HepG2 (cell line): ENCODE results near the gene SH3PXD2A. TPM values are rescaled to one million over a fixed set of nuclear protein-coding genes. Genes with fewer than 3 reads are reported as not detected.

Experiments used
- CCDC6 ChIP-seq: sonication (generic); formaldehyde crosslinking; IDR thresholded peaks from 2 replicates; pipeline ENCODE4 v1.8.1; 2022; ENCODE audit warnings: mild to moderate bottlenecking, missing genetic modification reagents, moderate library complexity
- EED ChIP-seq: sonication (generic); formaldehyde crosslinking; IDR thresholded peaks from 2 replicates; pipeline ENCODE4 v1.5.0; 2020; ENCODE audit warnings: mild to moderate bottlenecking, missing genetic modification reagents
- FOXM1 ChIP-seq: sonication (generic); formaldehyde crosslinking; IDR thresholded peaks from 2 replicates; pipeline ENCODE4 v1.5.0; 2020; ENCODE audit warnings: missing genetic modification reagents
- HDAC1 ChIP-seq: sonication (generic); formaldehyde crosslinking; IDR thresholded peaks from 2 replicates; pipeline ENCODE4 v1.5.1; 2020; ENCODE audit warnings: mild to moderate bottlenecking, missing genetic modification reagents
- KMT2B ChIP-seq: IDR thresholded peaks from 2 replicates; pipeline ENCODE4 v1.6.1; 2016; ENCODE audit warnings: missing genetic modification reagents, missing compliant biosample characterization
- MED8 ChIP-seq: sonication (generic); formaldehyde crosslinking; IDR thresholded peaks from 2 replicates; pipeline ENCODE4 v1.8.1; 2023; ENCODE audit warnings: mild to moderate bottlenecking, missing genetic modification reagents; ENCODE audit not compliant: insufficient replicate concordance
- MEIS1 ChIP-seq: sonication (generic); formaldehyde crosslinking; IDR thresholded peaks from 2 replicates; pipeline ENCODE4 v1.9.0; 2021; ENCODE audit warnings: mild to moderate bottlenecking, missing genetic modification reagents, moderate library complexity, borderline replicate concordance
- MYNN ChIP-seq: sonication (generic); formaldehyde crosslinking; IDR thresholded peaks from 2 replicates; pipeline ENCODE4 v1.4.0; 2020; ENCODE audit warnings: mild to moderate bottlenecking, low read depth, missing genetic modification reagents
- NR2F6 ChIP-seq, 2 experiments: IDR thresholded peaks; 2 replicates each; pipeline ENCODE4 v1.6.1; 2016; ENCODE audit warnings: antibody characterized with exemption in 1 of 2, mild to moderate bottlenecking in 1 of 2
- PITX1 ChIP-seq: sonication (generic); formaldehyde crosslinking; IDR thresholded peaks from 2 replicates; pipeline ENCODE4 v1.5.1; 2020; ENCODE audit warnings: mild to moderate bottlenecking, missing genetic modification reagents
- RCOR2 ChIP-seq: IDR thresholded peaks from 2 replicates; pipeline ENCODE4 v1.6.1; 2016; ENCODE audit warnings: missing biosample characterization, missing genetic modification reagents
- SP5 ChIP-seq: IDR thresholded peaks from 2 replicates; pipeline ENCODE4 v1.6.1; 2016; ENCODE audit warnings: low read depth, borderline replicate concordance
- ZNF18 ChIP-seq: sonication (generic); formaldehyde crosslinking; IDR thresholded peaks from 2 replicates; pipeline ENCODE4 v1.8.0; 2022; ENCODE audit warnings: mild to moderate bottlenecking, missing genetic modification reagents; ENCODE audit not compliant: insufficient replicate concordance
- ZNF207 ChIP-seq: fragments of 450-650 bp; IDR thresholded peaks from 2 replicates; pipeline ENCODE4 v1.6.1; 2016; ENCODE audit warnings: antibody characterized with exemption, borderline replicate concordance
- ZNF225 ChIP-seq: sonication (generic); formaldehyde crosslinking; IDR thresholded peaks from 2 replicates; pipeline ENCODE4 v1.4.0; 2020; ENCODE audit warnings: mild to moderate bottlenecking, missing genetic modification reagents
- ZNF230 ChIP-seq: sonication (generic); formaldehyde crosslinking; IDR thresholded peaks from 2 replicates; pipeline ENCODE4 v1.4.0; 2020; ENCODE audit warnings: mild to moderate bottlenecking, missing genetic modification reagents
- ZNF343 ChIP-seq: sonication (generic); formaldehyde crosslinking; IDR thresholded peaks from 2 replicates; pipeline ENCODE4 v1.4.0; 2020; ENCODE audit warnings: mild to moderate bottlenecking, missing genetic modification reagents
- polyA plus RNA-seq, 8 experiments: library from polyadenylated mRNA; depleted of rRNA in 3 of 8; stranded (reverse) in 7 of 8; unstranded in 1 of 8; fragments of >200 nt; fragmentation: Illumina TruSeq in 4 of 8; extraction: Trizol in 4 of 8; gene quantifications; 2 replicates each; pipeline versions ENCODE4 v1.2.1 to v1.2.3, GENCODE V29; 2011 to 2016; ENCODE audit warnings: low read depth in 4 of 8, missing spikeins in 1 of 8, mixed read lengths in 1 of 8; ENCODE audit not compliant: insufficient read depth in 1 of 8
- total RNA-seq, 5 experiments: library from RNA; depleted of rRNA; stranded (reverse); fragments of >200 nt; fragmentation: Illumina TruSeq; extraction: Trizol; gene quantifications; 2 replicates each; pipeline ENCODE4 v1.2.3, GENCODE V29; 2016; ENCODE audit warnings: low read depth in 1 of 5
- TF ChIP-seq, protein P1 (sequence below): sonication (generic); formaldehyde crosslinking; IDR thresholded peaks from 2 replicates; pipeline ENCODE4 v1.5.1; 2020; ENCODE audit warnings: missing genetic modification reagents, mild to moderate bottlenecking, borderline replicate concordance
- TF ChIP-seq, protein P2 (sequence below): sonication (generic); formaldehyde crosslinking; IDR thresholded peaks from 2 replicates; pipeline ENCODE4 v1.4.0; 2020; ENCODE audit warnings: missing genetic modification reagents, borderline replicate concordance
- TF ChIP-seq, protein P3 (sequence below): sonication (generic); formaldehyde crosslinking; IDR thresholded peaks from 2 replicates; pipeline ENCODE4 v1.5.1; 2020; ENCODE audit warnings: missing genetic modification reagents, mild to moderate bottlenecking, borderline replicate concordance

SH3PXD2A gene
- total and polyA plus RNA-seq, 2 of the 13 experiments (the other 11 are each of a cell fraction or from before 2014, with no cell fraction given), result 11.1 to 11.3 TPM

- TF ChIP-seq KMT2B (CRISPR knock-in tag) (no peak), SP5 (CRISPR knock-in tag) (peak; percentile 11; the same call in 1 of the 2 replicates), ZNF343 (CRISPR knock-in tag) (0 out of 2 replicates have a peak, but pooled peaks have one; percentile 35), HDAC1 (no peak), ZNF225 (CRISPR knock-in tag) (no peak), PITX1 (CRISPR knock-in tag) (no peak), MEIS1 (CRISPR knock-in tag) (no peak), ZNF207 (no peak), RCOR2 (CRISPR knock-in tag) (no peak), ZNF18 (CRISPR knock-in tag) (no peak), MED8 (CRISPR knock-in tag) (no peak), ZNF230 (no peak), FOXM1 (no peak), EED (no peak), MYNN (CRISPR knock-in tag) (no peak), CCDC6 (CRISPR knock-in tag) (no peak), NR2F6 (IDR thresholded peaks at IDR 0.05) (peak; percentile 51; the same call in 1 of the 2 replicates), NR2F6 (CRISPR knock-in tag; IDR thresholded peaks at IDR 0.05) (no peak)
- TF ChIP-seq, protein P1, sequence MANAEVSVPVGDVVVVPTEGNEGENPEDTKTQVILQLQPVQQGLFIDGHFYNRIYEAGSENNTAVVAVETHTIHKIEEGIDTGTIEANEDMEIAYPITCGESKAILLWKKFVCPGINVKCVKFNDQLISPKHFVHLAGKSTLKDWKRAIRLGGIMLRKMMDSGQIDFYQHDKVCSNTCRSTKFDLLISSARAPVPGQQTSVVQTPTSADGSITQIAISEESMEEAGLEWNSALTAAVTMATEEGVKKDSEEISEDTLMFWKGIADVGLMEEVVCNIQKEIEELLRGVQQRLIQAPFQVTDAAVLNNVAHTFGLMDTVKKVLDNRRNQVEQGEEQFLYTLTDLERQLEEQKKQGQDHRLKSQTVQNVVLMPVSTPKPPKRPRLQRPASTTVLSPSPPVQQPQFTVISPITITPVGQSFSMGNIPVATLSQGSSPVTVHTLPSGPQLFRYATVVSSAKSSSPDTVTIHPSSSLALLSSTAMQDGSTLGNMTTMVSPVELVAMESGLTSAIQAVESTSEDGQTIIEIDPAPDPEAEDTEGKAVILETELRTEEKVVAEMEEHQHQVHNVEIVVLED (CRISPR knock-in tag), result no peak
- TF ChIP-seq, protein P2, sequence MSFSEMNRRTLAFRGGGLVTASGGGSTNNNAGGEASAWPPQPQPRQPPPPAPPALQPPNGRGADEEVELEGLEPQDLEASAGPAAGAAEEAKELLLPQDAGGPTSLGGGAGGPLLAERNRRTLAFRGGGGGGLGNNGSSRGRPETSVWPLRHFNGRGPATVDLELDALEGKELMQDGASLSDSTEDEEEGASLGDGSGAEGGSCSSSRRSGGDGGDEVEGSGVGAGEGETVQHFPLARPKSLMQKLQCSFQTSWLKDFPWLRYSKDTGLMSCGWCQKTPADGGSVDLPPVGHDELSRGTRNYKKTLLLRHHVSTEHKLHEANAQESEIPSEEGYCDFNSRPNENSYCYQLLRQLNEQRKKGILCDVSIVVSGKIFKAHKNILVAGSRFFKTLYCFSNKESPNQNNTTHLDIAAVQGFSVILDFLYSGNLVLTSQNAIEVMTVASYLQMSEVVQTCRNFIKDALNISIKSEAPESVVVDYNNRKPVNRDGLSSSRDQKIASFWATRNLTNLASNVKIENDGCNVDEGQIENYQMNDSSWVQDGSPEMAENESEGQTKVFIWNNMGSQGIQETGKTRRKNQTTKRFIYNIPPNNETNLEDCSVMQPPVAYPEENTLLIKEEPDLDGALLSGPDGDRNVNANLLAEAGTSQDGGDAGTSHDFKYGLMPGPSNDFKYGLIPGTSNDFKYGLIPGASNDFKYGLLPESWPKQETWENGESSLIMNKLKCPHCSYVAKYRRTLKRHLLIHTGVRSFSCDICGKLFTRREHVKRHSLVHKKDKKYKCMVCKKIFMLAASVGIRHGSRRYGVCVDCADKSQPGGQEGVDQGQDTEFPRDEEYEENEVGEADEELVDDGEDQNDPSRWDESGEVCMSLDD (CRISPR knock-in tag), result no peak
- TF ChIP-seq, protein P3, sequence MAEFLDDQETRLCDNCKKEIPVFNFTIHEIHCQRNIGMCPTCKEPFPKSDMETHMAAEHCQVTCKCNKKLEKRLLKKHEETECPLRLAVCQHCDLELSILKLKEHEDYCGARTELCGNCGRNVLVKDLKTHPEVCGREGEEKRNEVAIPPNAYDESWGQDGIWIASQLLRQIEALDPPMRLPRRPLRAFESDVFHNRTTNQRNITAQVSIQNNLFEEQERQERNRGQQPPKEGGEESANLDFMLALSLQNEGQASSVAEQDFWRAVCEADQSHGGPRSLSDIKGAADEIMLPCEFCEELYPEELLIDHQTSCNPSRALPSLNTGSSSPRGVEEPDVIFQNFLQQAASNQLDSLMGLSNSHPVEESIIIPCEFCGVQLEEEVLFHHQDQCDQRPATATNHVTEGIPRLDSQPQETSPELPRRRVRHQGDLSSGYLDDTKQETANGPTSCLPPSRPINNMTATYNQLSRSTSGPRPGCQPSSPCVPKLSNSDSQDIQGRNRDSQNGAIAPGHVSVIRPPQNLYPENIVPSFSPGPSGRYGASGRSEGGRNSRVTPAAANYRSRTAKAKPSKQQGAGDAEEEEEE (CRISPR knock-in tag), result no peak
Observed at GRCh38 chr10:103651783-103652476, 203.4 kb downstream of the SH3PXD2A start (continued).
